PC-9 (cell line): ENCODE measurements around the gene ELMO1. TPM values are rescaled to one million over a fixed set of nuclear protein-coding genes. Genes with fewer than 3 reads are reported as not detected.

Experiments used
- BruUV-seq: library from RNA; stranded (reverse); fragments of 400-500 nt; replicated peaks from 2 replicates; lab custom pipeline; 2021; lab: Mats Ljungman, UMichigan
- CTCF ChIA-PET: fragments of 300-600 bp; sonication (Branson Sonifier 250); formaldehyde crosslinking; loops from one replicate; lab custom pipeline; 2022; ENCODE audit warnings: antibody characterized with exemption; lab: Charles Lee
- POLR2A ChIA-PET: fragments of 300-600 bp; sonication (Branson Sonifier 250); formaldehyde crosslinking; loops from one replicate; lab custom pipeline; 2022; ENCODE audit warnings: antibody characterized with exemption; ENCODE audit not compliant: unreplicated experiment; lab: Charles Lee
- DNase-seq, 2 experiments: peaks; one replicate each; pipeline versions ENCODE4 v3.0.0 to v3.0.0-alpha.2; 2015 to 2022; ENCODE audit warnings: mixed read lengths in 1 of 2
- H2AFZ ChIP-seq: fragments of 200-600 bp; sonication (generic); 2 replicates; pipeline ENCODE4 v1.8.1; 2017; ENCODE audit warnings: antibody characterized with exemption
- H3F3A ChIP-seq: fragments of 200-600 bp; sonication (generic); 2 replicates; pipeline ENCODE4 v1.8.1; 2017; ENCODE audit warnings: antibody characterized with exemption, mild to moderate bottlenecking, low read depth; ENCODE audit not compliant: insufficient read depth
- H3K27ac ChIP-seq: fragments of 200-600 bp; sonication (generic); 2 replicates; pipeline ENCODE4 v1.6.1; 2016; ENCODE audit warnings: mixed run types
- H3K27me3 ChIP-seq: fragments of 200-600 bp; sonication (generic); 2 replicates; pipeline ENCODE4 v1.6.1; 2016; ENCODE audit warnings: low read depth, mixed run types; ENCODE audit not compliant: insufficient read depth
- H3K36me3 ChIP-seq: fragments of 200-600 bp; sonication (generic); 2 replicates; pipeline ENCODE4 v1.6.1; 2016; ENCODE audit warnings: low read depth, mixed run types
- H3K4me1 ChIP-seq: fragments of 200-600 bp; sonication (generic); replicated peaks from 2 replicates; pipeline ENCODE4 v1.6.1; 2016; ENCODE audit warnings: mixed run types; ENCODE audit not compliant: insufficient read depth
- H3K4me2 ChIP-seq: fragments of 200-600 bp; sonication (generic); 2 replicates; pipeline ENCODE4 v1.6.1; 2017; ENCODE audit warnings: mixed run types
- H3K4me3 ChIP-seq: fragments of 200-600 bp; sonication (generic); 2 replicates; pipeline ENCODE4 v1.6.1; 2016; ENCODE audit warnings: mixed run types
- H3K79me2 ChIP-seq: fragments of 200-600 bp; sonication (generic); 2 replicates; pipeline ENCODE4 v1.6.1; 2017; ENCODE audit warnings: low read depth, mixed run types
- H3K9me2 ChIP-seq: fragments of 200-600 bp; sonication (generic); 2 replicates; pipeline ENCODE4 v1.8.1; 2017; ENCODE audit warnings: mild to moderate bottlenecking; ENCODE audit not compliant: insufficient read depth
- H3K9me3 ChIP-seq: fragments of 200-600 bp; sonication (generic); 2 replicates; pipeline ENCODE4 v1.8.1; 2016; ENCODE audit warnings: low read depth; ENCODE audit not compliant: insufficient read depth
- H4K20me1 ChIP-seq: fragments of 200-600 bp; sonication (generic); 2 replicates; pipeline ENCODE4 v1.8.1; 2017; ENCODE audit not compliant: insufficient read depth
- EZH2 ChIP-seq: fragments of 200-600 bp; sonication (generic); IDR thresholded peaks from 2 replicates; pipeline ENCODE4 v1.8.0; 2017; ENCODE audit warnings: antibody characterized with exemption, low read depth
- intact Hi-C: fragments of 100-400 bp; cut with micrococcal nuclease; formaldehyde crosslinking; loops from one replicate; pipeline ENCODE4 v1.10.0; 2022; ENCODE audit not compliant: unreplicated experiment
- total RNA-seq: library from RNA; stranded (reverse); gene quantifications from 2 replicates; pipeline ENCODE4 v1.2.3, GENCODE V29; 2021
- TF ChIP-seq, protein P1 (sequence below): fragments of 200-600 bp; sonication (generic); conservative IDR thresholded peaks from 2 replicates; pipeline ENCODE4 v1.6.1; 2017; ENCODE audit warnings: mixed run types, antibody characterized with exemption, mild to moderate bottlenecking, moderate library complexity

ELMO1 gene
- total RNA-seq, 1 experiment from 2014 or later, result 4.8 TPM

DNA sequence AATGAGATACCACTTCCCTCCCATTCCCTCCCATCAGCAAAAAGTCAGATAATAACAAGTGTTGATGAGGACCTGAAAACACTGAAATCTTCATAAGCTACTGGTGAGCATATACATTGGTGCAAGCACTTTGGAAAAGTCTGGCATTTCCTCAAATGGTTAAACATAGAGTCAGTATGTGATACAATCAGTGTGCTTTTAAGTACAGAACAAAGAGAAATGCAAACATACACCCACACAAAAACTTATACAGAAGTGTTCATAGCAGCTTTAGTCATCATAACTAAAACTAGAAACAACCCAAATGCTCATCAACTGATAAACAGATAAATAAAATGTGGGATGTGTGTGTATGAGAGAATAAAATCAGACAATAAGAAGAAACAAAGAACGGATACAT is 261.9 kb downstream of the ELMO1 start:
- Histone ChIP-seq H3K4me3 (no peak overlapping the region), H3K27ac (no peak overlapping the region), H4K20me1 (no peaks in the 10 kb centered on the region; the same call in 1 of the 2 replicates), H3K4me2 (no peak overlapping the region), H2AFZ (no peak overlapping the region), H3K27me3 (peaks cover 6% of the 10 kb centered on the region), H3K4me1 (no peaks in the 10 kb centered on the region), H3K79me2 (no peaks in the 10 kb centered on the region), H3K36me3 (no peaks in the 10 kb centered on the region), H3K9me3 (no peaks in the 10 kb centered on the region), H3F3A (no peaks in the 10 kb centered on the region), H3K9me2 (no peaks in the 10 kb centered on the region; the same call in 1 of the 2 replicates)
- no peak for DNase-seq
- TF ChIP-seq, protein P1, sequence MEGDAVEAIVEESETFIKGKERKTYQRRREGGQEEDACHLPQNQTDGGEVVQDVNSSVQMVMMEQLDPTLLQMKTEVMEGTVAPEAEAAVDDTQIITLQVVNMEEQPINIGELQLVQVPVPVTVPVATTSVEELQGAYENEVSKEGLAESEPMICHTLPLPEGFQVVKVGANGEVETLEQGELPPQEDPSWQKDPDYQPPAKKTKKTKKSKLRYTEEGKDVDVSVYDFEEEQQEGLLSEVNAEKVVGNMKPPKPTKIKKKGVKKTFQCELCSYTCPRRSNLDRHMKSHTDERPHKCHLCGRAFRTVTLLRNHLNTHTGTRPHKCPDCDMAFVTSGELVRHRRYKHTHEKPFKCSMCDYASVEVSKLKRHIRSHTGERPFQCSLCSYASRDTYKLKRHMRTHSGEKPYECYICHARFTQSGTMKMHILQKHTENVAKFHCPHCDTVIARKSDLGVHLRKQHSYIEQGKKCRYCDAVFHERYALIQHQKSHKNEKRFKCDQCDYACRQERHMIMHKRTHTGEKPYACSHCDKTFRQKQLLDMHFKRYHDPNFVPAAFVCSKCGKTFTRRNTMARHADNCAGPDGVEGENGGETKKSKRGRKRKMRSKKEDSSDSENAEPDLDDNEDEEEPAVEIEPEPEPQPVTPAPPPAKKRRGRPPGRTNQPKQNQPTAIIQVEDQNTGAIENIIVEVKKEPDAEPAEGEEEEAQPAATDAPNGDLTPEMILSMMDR, result no peak
- TF ChIP-seq EZH2, result no peak
- no TSS peak for BruUV-seq
- ChIA-PET POLR2A (no interaction called here), CTCF (no interaction called here)
- intact Hi-C loops, result no loop called here

DNA sequence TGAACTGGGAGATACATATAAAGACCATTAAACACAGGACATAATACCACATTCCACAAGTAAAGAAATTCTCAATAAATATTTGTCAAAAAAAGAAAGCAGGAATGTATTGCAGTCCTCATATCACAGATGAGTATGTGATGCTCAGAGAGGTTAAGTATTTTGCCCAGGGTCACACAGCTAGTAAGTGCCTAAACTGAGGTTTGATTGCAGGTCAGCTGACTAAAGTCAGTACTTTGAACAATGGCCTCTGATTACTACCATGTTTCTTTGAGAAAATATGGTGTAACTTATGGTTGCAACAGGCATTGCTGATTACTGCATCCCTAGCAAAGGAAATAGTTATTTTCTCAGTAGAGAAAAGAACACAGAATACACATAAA is 267.1 kb downstream of the ELMO1 start:
- no TSS peak for BruUV-seq
- Histone ChIP-seq H3K9me3 (no peaks in the 10 kb centered on the region), H4K20me1 (peaks cover 3% of the 10 kb centered on the region; the same call in 1 of the 2 replicates), H3K36me3 (no peaks in the 10 kb centered on the region), H3F3A (no peaks in the 10 kb centered on the region), H3K79me2 (no peaks in the 10 kb centered on the region), H3K4me2 (no peak overlapping the region), H3K4me1 (no peaks in the 10 kb centered on the region), H2AFZ (no peak overlapping the region), H3K27me3 (peaks cover 28% of the 10 kb centered on the region; the same call in 1 of the 2 replicates), H3K27ac (no peak overlapping the region), H3K4me3 (no peak overlapping the region), H3K9me2 (no peaks in the 10 kb centered on the region)
- CTCF ChIA-PET, result interaction anchor here (0.5 to 1.7 kb wide), 12 partner anchors 10 to 812 kb away, joined by 3 to 29 read pairs (median 6); no protein-coding TSS in a partner anchor
- TF ChIP-seq, protein P1, result no peak
- no peak for TF ChIP-seq EZH2
- intact Hi-C loops, result no loop called here
- POLR2A ChIA-PET, result no interaction called here
- no peak for DNase-seq

DNA sequence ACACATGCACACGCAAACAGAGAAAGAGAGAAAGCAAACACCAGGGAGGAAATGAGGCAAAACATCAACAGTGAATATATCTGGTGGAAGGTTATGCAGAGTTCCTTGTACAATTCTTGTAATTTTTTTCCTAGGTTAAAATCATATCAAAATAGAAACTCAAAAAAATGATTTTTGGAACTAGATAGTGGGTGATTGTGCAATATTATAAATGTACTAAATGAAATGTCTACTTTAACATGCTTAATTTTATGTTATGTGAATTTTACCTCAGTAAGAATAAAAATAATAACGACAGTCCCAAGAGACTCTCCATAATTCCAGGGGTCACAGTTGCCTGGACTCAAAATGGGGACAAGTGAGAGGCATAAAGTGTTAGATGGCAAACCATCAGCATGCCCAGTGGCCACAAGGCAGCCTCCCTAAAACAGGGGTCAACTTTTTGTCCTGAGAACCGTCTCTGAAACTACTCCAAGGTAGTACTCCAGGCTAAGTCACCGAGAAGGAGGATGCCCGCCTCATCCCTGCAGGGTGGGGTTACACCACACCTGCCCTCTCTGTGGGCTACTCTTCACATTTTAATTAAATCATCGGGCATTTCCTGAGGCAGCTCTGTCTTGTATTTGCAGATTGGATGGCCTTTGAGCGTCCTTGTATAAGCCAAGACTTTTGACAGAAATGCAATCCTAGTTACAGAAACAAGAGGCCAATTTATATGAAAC is 267.7 kb downstream of the ELMO1 start:
- Histone ChIP-seq H3F3A (no peaks in the 10 kb centered on the region), H3K4me1 (no peaks in the 10 kb centered on the region), H3K9me3 (no peaks in the 10 kb centered on the region; the same call in 1 of the 2 replicates), H3K4me3 (no peak overlapping the region), H2AFZ (no peak overlapping the region), H3K27ac (no peak overlapping the region), H3K9me2 (no peaks in the 10 kb centered on the region), H3K36me3 (no peaks in the 10 kb centered on the region), H3K4me2 (no peak overlapping the region), H3K79me2 (no peaks in the 10 kb centered on the region), H4K20me1 (peaks cover 3% of the 10 kb centered on the region; the same call in 1 of the 2 replicates), H3K27me3 (peaks cover 28% of the 10 kb centered on the region; the same call in 1 of the 2 replicates)
- TF ChIP-seq, protein P1, result no peak
- TF ChIP-seq EZH2, result no peak
- no peak for DNase-seq
- ChIA-PET POLR2A (no interaction called here), CTCF (interaction anchor here (1.2 to 1.7 kb wide), 4 partner anchors 9 to 214 kb away, joined by 5 to 29 read pairs (median 6); no protein-coding TSS in a partner anchor)
- intact Hi-C loops, result no loop called here
- BruUV-seq, result no TSS peak
